HepG2 (cell line): ENCODE data around the gene BET1. TPM values are rescaled to one million over a fixed set of nuclear protein-coding genes. Genes with fewer than 3 reads are reported as not detected.

Experiments used
- ATAC-seq: fragments of 200-7000 bp; cut with Tn5 transposase; 3 replicates; pipeline ENCODE4 v1.9.1; 2020; ENCODE audit warnings: mild to moderate bottlenecking, moderate library complexity
- BruUV-seq: library from RNA; stranded (reverse); fragments of 400-500 nt; replicated peaks from 2 replicates; lab custom pipeline; 2021; lab: Mats Ljungman, UMichigan
- CTCF ChIA-PET: fragments of 300-600 bp; formaldehyde crosslinking; extraction: SDS; loops from one replicate; lab custom pipeline; 2021; ENCODE audit warnings: low total read pairs, inconsistent platforms, low intra/inter-chr PET ratio; lab: Yijun Ruan, JAX
- POLR2A ChIA-PET: fragments of 350-600 bp; sonication (Branson Sonifier 250); formaldehyde crosslinking; loops from one replicate; lab custom pipeline; 2020; ENCODE audit warnings: antibody characterized with exemption, inconsistent platforms; lab: Yijun Ruan, JAX
- DNase-seq: peaks from one replicate; pipeline ENCODE4 v3.0.0-alpha.2; 2015; ENCODE audit warnings: low spot score
- FAIRE-seq: peaks from 3 replicates; lab custom pipeline; 2011; peaks lifted over from hg19 to GRCh38; lab: Jason Lieb, UNC
- H2AFZ ChIP-seq: one replicate; pipeline ENCODE4 v1.6.1; 2011; ENCODE audit warnings: low read length, inconsistent platforms
- H3K27ac ChIP-seq: fragments of 300-600 bp; 3 replicates; pipeline ENCODE4 v1.8.0; 2011; ENCODE audit warnings: mixed run types, mild to moderate bottlenecking, mixed read lengths, low read length, inconsistent platforms; ENCODE audit not compliant: insufficient read depth; ENCODE audit errors: extremely low read length
- H3K27me3 ChIP-seq, 2 experiments: fragments of 200-600 bp in 1 of 2; 2 replicates in 1 of 2; 3 replicates in 1 of 2; pipeline versions ENCODE4 v1.6.0 to v1.8.0; 2011; ENCODE audit warnings: low read length in 2 of 2, mild to moderate bottlenecking in 2 of 2, moderate library complexity in 2 of 2, inconsistent platforms in 1 of 2; ENCODE audit not compliant: insufficient read depth in 2 of 2, control insufficient read depth in 1 of 2
- H3K36me3 ChIP-seq, 2 experiments: fragments of 200-600 bp in 1 of 2; replicated peaks in 1 of 2; 2 replicates in 1 of 2; 3 replicates in 1 of 2; pipeline versions ENCODE4 v1.5.1 to v1.8.0; 2011; ENCODE audit warnings: low read length in 2 of 2, inconsistent platforms in 1 of 2; ENCODE audit not compliant: insufficient read depth in 2 of 2, control insufficient read depth in 1 of 2
- H3K4me1 ChIP-seq: 2 replicates; pipeline ENCODE4 v1.5.1; 2012; ENCODE audit warnings: low read length, inconsistent platforms; ENCODE audit not compliant: insufficient read depth
- H3K4me2 ChIP-seq: 2 replicates; pipeline ENCODE4 v1.6.0; 2011; ENCODE audit warnings: low read depth, low read length, inconsistent platforms
- H3K4me3 ChIP-seq, 3 experiments: fragments of 200-600 bp in 1 of 3; sonication (generic), shearing (Covaris generic) in 1 of 3; replicated peaks in 1 of 3; 2 replicates each; pipeline ENCODE4 v1.5.1; 2011 to 2016; ENCODE audit warnings: low read length in 3 of 3, inconsistent platforms in 2 of 3, low read depth in 2 of 3, mild to moderate bottlenecking in 2 of 3, control low read depth in 1 of 3, mixed read lengths in 1 of 3; ENCODE audit not compliant: insufficient read depth in 1 of 3
- H3K79me2 ChIP-seq: one replicate; pipeline ENCODE4 v1.6.1; 2011; ENCODE audit warnings: low read length, inconsistent platforms; ENCODE audit not compliant: insufficient read depth
- H3K9ac ChIP-seq: 2 replicates; pipeline ENCODE4 v1.6.0; 2011; ENCODE audit warnings: mild to moderate bottlenecking, low read depth, low read length, inconsistent platforms; ENCODE audit not compliant: insufficient read depth
- H3K9me3 ChIP-seq: 2 replicates; pipeline ENCODE4 v1.5.1; 2012; ENCODE audit warnings: mild to moderate bottlenecking, low read length
- H4K20me1 ChIP-seq: 2 replicates; pipeline ENCODE4 v1.6.0; 2011; ENCODE audit warnings: inconsistent platforms, mild to moderate bottlenecking, low read length, moderate library complexity; ENCODE audit not compliant: insufficient read depth
- BCLAF1 ChIP-seq: fragments of 450-650 bp; IDR thresholded peaks from 2 replicates; pipeline ENCODE4 v1.6.1; 2017; ENCODE audit warnings: mild to moderate bottlenecking
- CHD2 ChIP-seq: IDR thresholded peaks from 2 replicates; pipeline ENCODE4 v1.6.1; 2011; ENCODE audit warnings: low read depth, low read length, improper control_type of control experiment
- FOXP4 ChIP-seq: sonication (generic); formaldehyde crosslinking; IDR thresholded peaks from 2 replicates; pipeline ENCODE4 v1.4.0; 2020; ENCODE audit warnings: missing genetic modification reagents
- PAXIP1 ChIP-seq: sonication (generic); formaldehyde crosslinking; conservative IDR thresholded peaks from 2 replicates; pipeline ENCODE4 v1.4.0; 2020; ENCODE audit warnings: mild to moderate bottlenecking, missing genetic modification reagents, moderate library complexity
- RNF219 ChIP-seq: sonication (generic); formaldehyde crosslinking; IDR thresholded peaks from 2 replicates; pipeline ENCODE4 v1.5.0; 2020; ENCODE audit warnings: mild to moderate bottlenecking, missing genetic modification reagents
- WGBS: methylation state at CpG from one replicate; pipeline ENCODE4 v1.1.6; 2017; ENCODE audit warnings: low lambda C conversion rate; 5-methylcytosine and 5-hydroxymethylcytosine counted together
- in situ Hi-C: cut with HindIII; loops from 2 replicates; pipeline ENCODE4 v1.10.0; 2017; ENCODE audit warnings: low pct_unique_long_range_greater_than_20kb; ENCODE audit not compliant: extremely low pct_ligation_motif_present
- intact Hi-C: fragments of 100-400 bp; cut with micrococcal nuclease; formaldehyde crosslinking; loops from one replicate; pipeline ENCODE4 v1.10.0; 2022; ENCODE audit not compliant: unreplicated experiment
- polyA plus RNA-seq, 8 experiments: library from polyadenylated mRNA; depleted of rRNA in 3 of 8; stranded (reverse) in 7 of 8; unstranded in 1 of 8; fragments of >200 nt; fragmentation: Illumina TruSeq in 4 of 8; extraction: Trizol in 4 of 8; gene quantifications; 2 replicates each; pipeline versions ENCODE4 v1.2.1 to v1.2.3, GENCODE V29; 2011 to 2016; ENCODE audit warnings: low read depth in 4 of 8, missing spikeins in 1 of 8, mixed read lengths in 1 of 8; ENCODE audit not compliant: insufficient read depth in 1 of 8
- total RNA-seq, 5 experiments: library from RNA; depleted of rRNA; stranded (reverse); fragments of >200 nt; fragmentation: Illumina TruSeq; extraction: Trizol; gene quantifications; 2 replicates each; pipeline ENCODE4 v1.2.3, GENCODE V29; 2016; ENCODE audit warnings: low read depth in 1 of 5

BET1 gene
- total and polyA plus RNA-seq, 2 of the 13 experiments (the other 11 are each of a cell fraction or from before 2014, with no cell fraction given) = 23.8 to 33.7 TPM

GRCh38 chr7:93964262-93964661 is 39.9 kb downstream of the BET1 start:
- BruUV-seq = no TSS peak
- 55% methylated on average over 5 of the region's 5 CpGs for WGBS
- no peaks in the 10 kb centered on the region for H3K79me2 ChIP-seq
- ChIA-PET CTCF (no interaction called here), POLR2A (no interaction called here)
- DNase-seq (no peak), ATAC-seq (no peak), FAIRE-seq (no peak)
- no peaks in the 10 kb centered on the region for H4K20me1 ChIP-seq
- H3K4me3 ChIP-seq = no peak overlapping the region
- in situ Hi-C loops = no loop called here
- intact Hi-C loops = no loop called here
- no peak overlapping the region for H2AFZ ChIP-seq
- H3K9ac ChIP-seq = no peak overlapping the region
- no peaks in the 10 kb centered on the region for H3K9me3 ChIP-seq
- H3K27ac ChIP-seq = no peak overlapping the region
- H3K36me3 ChIP-seq = no peaks in the 10 kb centered on the region
- no peak overlapping the region for H3K4me2 ChIP-seq
- H3K27me3 ChIP-seq = no peaks in the 10 kb centered on the region
- TF ChIP-seq RNF219 (CRISPR knock-in tag) = no peak
- TF ChIP-seq BCLAF1 = no peak
- H3K4me1 ChIP-seq = no peaks in the 10 kb centered on the region

GRCh38 chr7:93960986-93961385 is 43.2 kb downstream of the BET1 start:
- POLR2A ChIA-PET = no interaction called here
- Histone ChIP-seq H3K36me3 (no peaks in the 10 kb centered on the region), H3K4me2 (no peak overlapping the region), H3K27me3 (0 out of 5 replicates have a peak, but pooled peaks cover 0 to 2% of the 10 kb centered on the region in 2 experiments), H2AFZ (no peak overlapping the region), H3K27ac (no peak overlapping the region), H3K9me3 (no peaks in the 10 kb centered on the region), H3K9ac (no peak overlapping the region), H3K4me3 (no peak overlapping the region), H3K4me1 (no peaks in the 10 kb centered on the region), H4K20me1 (no peaks in the 10 kb centered on the region), H3K79me2 (no peaks in the 10 kb centered on the region)
- FAIRE-seq (no peak), DNase-seq (no peak), ATAC-seq (no peak)
- in situ Hi-C loops (no loop called here), intact Hi-C loops (no loop called here)
- WGBS = 4% methylated on average over 3 of the region's 3 CpGs
- CTCF ChIA-PET = no interaction called here
- no TSS peak for BruUV-seq
- TF ChIP-seq PAXIP1 = no peak
- TF ChIP-seq FOXP4 (CRISPR knock-in tag) = no peak
- no peak for TF ChIP-seq CHD2
